NT2/D1 (cell line): ENCODE measurements around the gene TMCC1.

Experiments used
- DNase-seq: peaks from one replicate; pipeline ENCODE4 v3.0.0-alpha.2; 2011; ENCODE audit warnings: low read depth, low spot score
- H3K27me3 ChIP-seq: 2 replicates; pipeline ENCODE4 v1.6.0; 2011; ENCODE audit warnings: mild to moderate bottlenecking; ENCODE audit not compliant: insufficient read length, insufficient read depth
- H3K36me3 ChIP-seq: 2 replicates; pipeline ENCODE4 v1.6.1; 2011; ENCODE audit warnings: mild to moderate bottlenecking, low read length, mixed read lengths; ENCODE audit not compliant: insufficient read depth, insufficient read length
- H3K4me1 ChIP-seq: 2 replicates; pipeline ENCODE4 v1.5.1; 2011; ENCODE audit not compliant: insufficient read depth, insufficient read length
- H3K4me3 ChIP-seq: 2 replicates; pipeline ENCODE4 v1.5.1; 2011; ENCODE audit warnings: low read depth; ENCODE audit not compliant: insufficient read length
- H3K9ac ChIP-seq: 2 replicates; pipeline ENCODE4 v1.6.0; 2011; ENCODE audit warnings: low read depth; ENCODE audit not compliant: insufficient read length
- H3K9me3 ChIP-seq: 2 replicates; pipeline ENCODE4 v1.5.1; 2011; ENCODE audit warnings: mild to moderate bottlenecking, low read length; ENCODE audit not compliant: insufficient read depth
- SUZ12 ChIP-seq: IDR thresholded peaks from 2 replicates; pipeline ENCODE4 v1.6.1; 2011; ENCODE audit not compliant: insufficient read length, insufficient read depth; ENCODE audit errors: extremely low read depth
- YY1 ChIP-seq: IDR thresholded peaks from 2 replicates; pipeline ENCODE4 v1.6.1; 2011; ENCODE audit not compliant: insufficient read length, insufficient read depth
- ZNF274 ChIP-seq: IDR thresholded peaks from 2 replicates; pipeline ENCODE4 v1.6.1; 2011; ENCODE audit warnings: mild to moderate bottlenecking, low read depth, low read length

TMCC1 gene

DNA sequence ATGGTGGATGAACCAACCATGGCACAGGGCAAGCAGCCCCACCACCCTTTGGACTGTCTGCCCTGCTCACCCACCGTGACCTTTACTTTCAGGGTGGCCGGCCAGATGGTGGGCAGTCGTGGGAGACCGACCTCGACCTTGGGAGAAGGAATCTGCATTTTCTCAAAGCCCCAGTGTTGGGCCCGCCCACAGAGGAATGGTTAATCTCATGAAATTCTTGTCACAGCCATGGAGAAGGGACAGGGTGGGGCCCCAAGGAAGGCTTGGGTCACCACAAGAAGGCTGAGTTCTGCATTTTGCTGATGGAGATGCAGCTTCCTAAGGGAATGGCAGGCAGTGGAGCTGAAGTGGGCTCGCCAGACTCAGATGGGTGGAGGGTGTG, 290.0 kb downstream of the TMCC1 start:
- H3K4me1 ChIP-seq, result peaks cover 60% of the 10 kb centered on the region
- H3K27me3 ChIP-seq, result peaks cover 13% of the 10 kb centered on the region
- peak overlapping the region; percentile 85 for H3K9ac ChIP-seq
- H3K9me3 ChIP-seq, result no peaks in the 10 kb centered on the region
- H3K36me3 ChIP-seq, result peaks cover 51% of the 10 kb centered on the region
- DNase-seq, result no peak
- TF ChIP-seq SUZ12 (no peak), YY1 (no peak), ZNF274 (no peak)
- peak overlapping the region; percentile 75 for H3K4me3 ChIP-seq

DNA sequence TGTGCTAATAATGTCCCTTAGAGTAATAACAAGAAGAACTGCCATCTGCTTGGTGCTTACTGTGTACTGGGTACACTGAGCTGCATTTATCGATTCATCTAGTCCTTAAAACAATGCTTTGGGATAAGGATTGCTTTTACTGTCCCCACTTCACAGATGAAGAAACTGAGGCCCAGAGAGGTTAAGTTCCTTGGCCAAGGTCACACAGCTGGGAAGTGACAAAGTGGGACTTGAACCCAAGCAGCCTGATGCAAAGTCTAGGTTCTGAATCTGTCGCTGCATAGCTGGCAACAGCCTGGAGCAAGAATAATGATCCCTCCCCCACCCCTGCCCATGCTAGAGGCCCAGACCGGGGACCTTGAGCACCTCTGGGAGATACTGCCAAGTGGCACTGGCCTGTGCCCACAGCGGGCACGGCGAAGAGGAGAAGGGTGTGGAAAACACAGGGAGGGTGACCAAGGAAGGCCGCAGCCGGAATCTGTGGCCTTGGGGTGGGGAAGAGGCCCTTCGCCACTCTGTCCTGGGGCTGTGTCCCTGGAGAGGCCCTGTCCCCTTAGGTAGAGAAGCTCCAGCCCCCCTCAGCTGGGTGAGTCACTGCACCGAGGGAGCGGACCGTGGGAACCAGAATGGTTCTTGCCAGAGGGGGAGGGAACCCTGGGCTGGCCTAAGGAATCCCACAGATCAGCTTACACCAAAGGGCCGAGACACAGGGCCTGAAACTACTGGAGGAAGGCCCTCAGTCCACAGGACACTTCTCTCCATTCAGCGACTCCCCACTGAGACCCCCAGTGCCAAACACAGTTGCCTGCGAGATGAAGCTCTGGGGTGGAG, 290.6 kb downstream of the TMCC1 start:
- H3K4me3 ChIP-seq, result peak overlapping the region; percentile 75
- no peak for TF ChIP-seq YY1
- TF ChIP-seq SUZ12, result no peak
- no peak for TF ChIP-seq ZNF274
- no peaks in the 10 kb centered on the region for H3K9me3 ChIP-seq
- no peak for DNase-seq
- peaks cover 53% of the 10 kb centered on the region for H3K36me3 ChIP-seq
- H3K27me3 ChIP-seq, result peaks cover 13% of the 10 kb centered on the region
- peaks cover 60% of the 10 kb centered on the region for H3K4me1 ChIP-seq
- peak overlapping the region; percentile 85 for H3K9ac ChIP-seq

DNA sequence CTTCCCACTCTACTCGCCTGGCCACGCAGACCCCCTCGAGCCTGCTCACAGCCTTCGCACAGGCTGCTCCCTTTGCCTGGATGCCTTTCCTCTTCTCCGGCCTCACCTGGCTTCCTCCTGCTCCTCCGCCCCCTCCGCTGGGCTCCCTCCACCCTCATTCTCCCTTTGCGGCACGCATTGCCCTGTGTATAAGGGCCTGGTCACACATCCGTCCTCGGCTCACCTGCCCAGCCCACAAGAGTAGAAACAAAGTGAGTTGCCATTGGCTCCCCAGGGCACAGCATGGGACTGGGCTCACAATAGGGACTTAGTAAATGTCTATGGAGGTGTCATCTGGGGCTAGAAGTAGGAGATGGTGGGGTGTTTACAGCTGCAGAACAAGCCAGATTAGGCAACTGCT, 291.2 kb downstream of the TMCC1 start:
- Histone ChIP-seq H3K9me3 (no peaks in the 10 kb centered on the region), H3K4me1 (peaks cover 61% of the 10 kb centered on the region), H3K36me3 (peaks cover 53% of the 10 kb centered on the region), H3K27me3 (peaks cover 13% of the 10 kb centered on the region), H3K4me3 (no peak overlapping the region), H3K9ac (peak overlapping the region; percentile 69)
- no peak for DNase-seq
- TF ChIP-seq SUZ12, result no peak

DNA sequence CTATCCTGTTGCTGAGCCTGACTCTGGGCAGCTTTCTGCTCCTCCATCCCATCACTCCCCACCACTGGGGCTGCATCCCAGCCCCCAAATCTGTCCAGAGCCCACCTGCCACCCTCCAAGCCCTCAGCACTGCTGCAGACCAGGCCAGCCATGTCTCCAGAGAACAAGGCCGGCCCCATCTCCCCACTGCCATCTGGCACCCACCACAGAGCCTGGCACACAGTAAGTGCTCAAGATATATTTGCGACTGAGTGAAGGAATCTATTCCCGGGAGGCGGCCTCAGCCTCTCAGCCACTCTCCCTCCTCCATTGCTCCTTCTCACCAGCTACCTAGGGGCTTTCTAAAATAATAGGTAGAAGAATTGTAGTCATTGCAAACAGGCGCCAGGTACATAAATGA, 291.8 kb downstream of the TMCC1 start:
- peaks cover 67% of the 10 kb centered on the region for H3K4me1 ChIP-seq
- peaks cover 53% of the 10 kb centered on the region for H3K36me3 ChIP-seq
- H3K27me3 ChIP-seq, result peaks cover 13% of the 10 kb centered on the region
- TF ChIP-seq YY1 (no peak), SUZ12 (no peak), ZNF274 (no peak)
- H3K4me3 ChIP-seq, result no peak overlapping the region
- DNase-seq, result no peak
- no peaks in the 10 kb centered on the region for H3K9me3 ChIP-seq
- peak overlapping the region; percentile 69 for H3K9ac ChIP-seq

DNA sequence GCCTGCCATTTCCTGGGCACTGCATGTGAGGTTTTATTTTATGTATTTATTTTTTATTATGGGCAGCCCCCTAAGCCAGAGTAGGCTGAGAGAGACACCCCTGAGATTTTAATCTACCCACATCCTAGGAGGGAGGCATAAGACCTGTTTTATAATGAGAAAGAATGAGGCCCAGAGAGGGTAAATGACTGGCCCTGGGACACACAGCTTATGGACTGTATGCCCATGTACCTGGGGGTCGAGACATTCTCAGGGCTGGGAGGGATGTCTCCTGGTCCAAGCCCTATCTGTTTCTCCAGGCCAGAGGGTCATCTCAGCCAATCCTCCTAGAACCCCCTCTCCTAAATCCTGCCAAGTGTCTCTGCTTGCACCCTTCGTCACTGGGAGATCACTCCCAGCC, 293.2 kb downstream of the TMCC1 start:
- Histone ChIP-seq H3K27me3 (peaks cover 4% of the 10 kb centered on the region), H3K36me3 (peaks cover 60% of the 10 kb centered on the region), H3K4me1 (peaks cover 79% of the 10 kb centered on the region), H3K4me3 (no peak overlapping the region), H3K9me3 (no peaks in the 10 kb centered on the region), H3K9ac (peak overlapping the region; percentile 61)
- TF ChIP-seq YY1 (no peak), SUZ12 (no peak), ZNF274 (no peak)
- no peak for DNase-seq

DNA sequence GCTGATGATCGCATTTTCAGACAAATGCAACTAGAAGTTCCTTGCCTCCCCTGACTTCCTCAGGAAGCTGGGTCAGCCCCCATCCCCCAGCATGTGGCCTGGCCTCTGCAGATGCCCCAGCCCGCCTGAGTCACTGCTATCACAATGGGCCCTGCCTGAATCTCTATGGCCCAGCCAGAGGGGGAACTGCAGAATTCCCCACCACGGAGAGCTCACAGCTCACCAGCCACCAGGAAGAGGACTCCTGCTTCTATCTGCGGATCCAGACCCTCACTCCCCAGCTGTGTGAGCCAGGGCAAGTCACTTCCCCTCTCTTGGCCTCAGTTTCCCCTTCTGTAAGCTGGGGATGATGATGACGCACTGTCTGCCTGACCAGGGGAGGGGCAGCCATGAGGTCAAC, 293.9 kb downstream of the TMCC1 start:
- Histone ChIP-seq H3K9ac (peak overlapping the region; percentile 61), H3K36me3 (peaks cover 62% of the 10 kb centered on the region), H3K4me3 (no peak overlapping the region), H3K9me3 (no peaks in the 10 kb centered on the region), H3K4me1 (peaks cover 85% of the 10 kb centered on the region), H3K27me3 (peaks cover under 1% of the 10 kb centered on the region)
- DNase-seq, result peak; percentile 82
- TF ChIP-seq SUZ12 (no peak), YY1 (no peak), ZNF274 (no peak)

DNA sequence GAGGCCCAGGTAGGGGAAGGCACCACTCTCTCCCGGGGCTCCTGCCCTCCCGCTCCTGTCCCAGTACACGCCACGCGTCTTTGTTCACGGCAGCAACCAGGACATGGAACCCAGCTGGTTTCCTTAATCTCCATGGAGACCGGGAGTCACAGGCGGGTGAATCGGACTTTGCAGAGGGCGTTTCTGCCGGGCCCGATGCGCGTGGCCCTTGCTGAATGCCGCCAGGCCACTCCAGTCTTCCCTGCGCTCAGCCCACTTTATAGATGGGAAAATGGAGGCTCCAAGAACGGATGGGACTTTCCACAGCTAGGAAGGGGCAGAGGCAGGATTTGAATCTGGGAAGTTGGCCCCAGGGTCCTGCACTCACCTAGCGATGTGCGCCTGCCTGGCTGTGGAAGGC, 294.4 kb downstream of the TMCC1 start:
- Histone ChIP-seq H3K36me3 (peaks cover 62% of the 10 kb centered on the region), H3K4me1 (peaks cover 83% of the 10 kb centered on the region), H3K27me3 (no peaks in the 10 kb centered on the region), H3K4me3 (no peak overlapping the region), H3K9me3 (no peaks in the 10 kb centered on the region), H3K9ac (peak overlapping the region; percentile 58)
- DNase-seq, result no peak
- TF ChIP-seq YY1 (no peak), SUZ12 (no peak), ZNF274 (no peak)
